Neutrophil (primary cell): Measurements from ENCODE around the gene RPL19.
"Not testable (repeated sequence)": the region's sequence is repeated elsewhere in the genome, so short reads cannot be mapped to it uniquely, and the experiment has no call there.

Source experiments
- H3K27ac ChIP-seq: fragments of 200-600 bp; sonication (generic); 2 replicates; pipeline ENCODE4 v1.5.1; 2016; ENCODE audit warnings: mild to moderate bottlenecking, moderate library complexity
- H3K27me3 ChIP-seq: fragments of 200-600 bp; sonication (generic); 2 replicates; pipeline ENCODE4 v1.6.0; 2016; ENCODE audit warnings: mild to moderate bottlenecking
- H3K36me3 ChIP-seq: fragments of 200-600 bp; sonication (generic); 2 replicates; pipeline ENCODE4 v1.5.1; 2017
- H3K4me1 ChIP-seq, 2 experiments: fragments of 200-600 bp in 1 of 2; sonication (generic) in 1 of 2; 1 replicate in 1 of 2; 2 replicates in 1 of 2; pipeline versions ENCODE4 v1.5.1 to v1.6.1; 2013 to 2016; ENCODE audit warnings: low read depth in 1 of 2, low read length in 1 of 2, mild to moderate bottlenecking in 1 of 2, moderate library complexity in 1 of 2; ENCODE audit not compliant: control insufficient read depth in 1 of 2, insufficient read depth in 1 of 2
- H3K4me3 ChIP-seq, 2 experiments: fragments of 200-600 bp in 1 of 2; sonication (generic) in 1 of 2; 1 replicate in 1 of 2; 2 replicates in 1 of 2; pipeline ENCODE4 v1.5.1; 2013 to 2016; ENCODE audit warnings: low read depth in 1 of 2, low read length in 1 of 2, mild to moderate bottlenecking in 1 of 2, moderate library complexity in 1 of 2
- H3K9me3 ChIP-seq: fragments of 200-600 bp; sonication (generic); 2 replicates; pipeline ENCODE4 v1.5.1; 2016
- CTCF ChIP-seq: fragments of 200-600 bp; sonication (generic); IDR thresholded peaks from 2 replicates; pipeline ENCODE4 v1.5.1; 2016; ENCODE audit warnings: antibody characterized with exemption

The RPL19 gene

GRCh38 chr17:39244600-39245570, 44.8 kb downstream of the RPL19 start:
- no peak overlapping the region for H3K27ac ChIP-seq
- H3K4me1 ChIP-seq, result peaks cover 4 to 6% of the 10 kb centered on the region in 2 experiments
- no peak overlapping the region for H3K4me3 ChIP-seq
- peaks cover 8% of the 10 kb centered on the region for H3K36me3 ChIP-seq
- TF ChIP-seq CTCF, result peak; percentile 82
- H3K9me3 ChIP-seq, result no peaks in the 10 kb centered on the region
- H3K27me3 ChIP-seq, result peaks cover 8% of the 10 kb centered on the region

GRCh38 chr17:39246274-39246673, 46.2 kb downstream of the RPL19 start:
- TF ChIP-seq CTCF, result no peak

GRCh38 chr17:39250076-39250475, 50.0 kb downstream of the RPL19 start:
- H3K9me3 ChIP-seq, H3K27ac ChIP-seq, H3K27me3 ChIP-seq, H3K4me3 ChIP-seq, H3K4me1 ChIP-seq: not testable (repeated sequence)
- peaks cover 41% of the 10 kb centered on the region for H3K36me3 ChIP-seq

More at GRCh38 chr17:39246274-39246673, 46.2 kb downstream of the RPL19 start:
- peaks cover 8% of the 10 kb centered on the region for H3K36me3 ChIP-seq
- no peak overlapping the region for H3K4me3 ChIP-seq
- H3K9me3 ChIP-seq, result no peaks in the 10 kb centered on the region
- peaks cover 6% of the 10 kb centered on the region for H3K27me3 ChIP-seq
- peaks cover 4 to 6% of the 10 kb centered on the region in 2 experiments for H3K4me1 ChIP-seq
- no peak overlapping the region for H3K27ac ChIP-seq

GRCh38 chr17:39251997-39252396, 51.9 kb downstream of the RPL19 start:
- TF ChIP-seq CTCF, result no peak
- peaks cover 58% of the 10 kb centered on the region for H3K36me3 ChIP-seq
- H3K4me1 ChIP-seq, result no peaks in the 10 kb centered on the region
- H3K27me3 ChIP-seq, result no peaks in the 10 kb centered on the region
- no peak overlapping the region for H3K4me3 ChIP-seq
- H3K9me3 ChIP-seq, result no peaks in the 10 kb centered on the region
- no peak overlapping the region for H3K27ac ChIP-seq

GRCh38 chr17:39252788-39253460, 52.8 kb downstream of the RPL19 start:
- no peak for TF ChIP-seq CTCF

More at GRCh38 chr17:39252788-39253460, 52.8 kb downstream of the RPL19 start:
- no peaks in the 10 kb centered on the region for H3K4me1 ChIP-seq
- no peak overlapping the region for H3K4me3 ChIP-seq
- H3K27me3 ChIP-seq, result no peaks in the 10 kb centered on the region
- H3K27ac ChIP-seq, result no peak overlapping the region
- H3K9me3 ChIP-seq, result no peaks in the 10 kb centered on the region
- peaks cover 68% of the 10 kb centered on the region for H3K36me3 ChIP-seq
